Measurements from ENCODE around the gene CABCOCO1.

The CABCOCO1 gene

GRCh38 chr10:61692447-61693010 lies 29.8 kb downstream of the CABCOCO1 start:
- ChIA-PET CTCF (no interaction called here), POLR2A (no interaction called here)
- H3K4me3 ChIP-seq (ENCODE audit: low read depth, low read length): no peak overlapping the region
- TF ChIP-seq CTCF (IDR thresholded peaks at IDR 0.05; ENCODE audit: insufficient read depth, low read length, missing control alignments): no peak
- no peak for DNase-seq (ENCODE audit: low read depth, low spot score)

- H3K4me3 ChIP-seq (ENCODE audit: low read depth, low read length): no peak overlapping the region
- ChIA-PET CTCF (no interaction called here), POLR2A (no interaction called here)
- TF ChIP-seq CTCF (IDR thresholded peaks at IDR 0.05; ENCODE audit: insufficient read depth, low read length, missing control alignments): no peak
- DNase-seq (ENCODE audit: low read depth, low spot score): no peak
Measured at GRCh38 chr10:61698968-61699655, 36.4 kb downstream of the CABCOCO1 start.

GRCh38 chr10:61701055-61701705 lies 38.5 kb downstream of the CABCOCO1 start:
- POLR2A ChIA-PET: no interaction called here
- CTCF ChIA-PET: interaction anchor here (0.7 kb wide), 1 partner anchor 17 kb away, joined by 3 read pairs; no protein-coding TSS in a partner anchor
- no peak overlapping the region for H3K4me3 ChIP-seq (ENCODE audit: low read depth, low read length)
- no peak for DNase-seq (ENCODE audit: low read depth, low spot score)
- no peak for TF ChIP-seq CTCF (IDR thresholded peaks at IDR 0.05; ENCODE audit: insufficient read depth, low read length, missing control alignments)

GRCh38 chr10:61701706-61702105 lies 39.0 kb downstream of the CABCOCO1 start:
- POLR2A ChIA-PET: no interaction called here
- DNase-seq (ENCODE audit: low read depth, low spot score): no peak
- no peak overlapping the region for H3K4me3 ChIP-seq (ENCODE audit: low read depth, low read length)
- TF ChIP-seq CTCF (IDR thresholded peaks at IDR 0.05; ENCODE audit: insufficient read depth, low read length, missing control alignments): no peak
- CTCF ChIA-PET: no interaction called here

- POLR2A ChIA-PET: no interaction called here
- CTCF ChIA-PET: interaction anchor here (0.9 kb wide), 1 partner anchor 31 kb away, joined by 3 read pairs; no protein-coding TSS in a partner anchor
- no peak overlapping the region for H3K4me3 ChIP-seq (ENCODE audit: low read depth, low read length)
- no peak for DNase-seq (ENCODE audit: low read depth, low spot score)
- TF ChIP-seq CTCF (IDR thresholded peaks at IDR 0.05; ENCODE audit: insufficient read depth, low read length, missing control alignments): no peak
Measured at GRCh38 chr10:61702584-61702983, 39.9 kb downstream of the CABCOCO1 start.

- DNase-seq (ENCODE audit: low read depth, low spot score): no peak
- POLR2A ChIA-PET: no interaction called here
- TF ChIP-seq CTCF (IDR thresholded peaks at IDR 0.05; ENCODE audit: insufficient read depth, low read length, missing control alignments): no peak
- CTCF ChIA-PET: no interaction called here
- H3K4me3 ChIP-seq (ENCODE audit: low read depth, low read length): no peak overlapping the region
Measured at GRCh38 chr10:61705022-61705613, 42.4 kb downstream of the CABCOCO1 start.
